GM18498 (cell line): ENCODE results near the gene METTL25.
A peak's percentile ranks its signal among the peaks of the same experiment; 100 is the strongest.

Experiments
- ATAC-seq: cut with Tn5 transposase; IDR thresholded peaks from one replicate; pipeline ENCODE4 v1.9.1; 2021; ENCODE audit warnings: mild to moderate bottlenecking, moderate library complexity; ENCODE audit not compliant: unreplicated experiment

Gene METTL25

DNA sequence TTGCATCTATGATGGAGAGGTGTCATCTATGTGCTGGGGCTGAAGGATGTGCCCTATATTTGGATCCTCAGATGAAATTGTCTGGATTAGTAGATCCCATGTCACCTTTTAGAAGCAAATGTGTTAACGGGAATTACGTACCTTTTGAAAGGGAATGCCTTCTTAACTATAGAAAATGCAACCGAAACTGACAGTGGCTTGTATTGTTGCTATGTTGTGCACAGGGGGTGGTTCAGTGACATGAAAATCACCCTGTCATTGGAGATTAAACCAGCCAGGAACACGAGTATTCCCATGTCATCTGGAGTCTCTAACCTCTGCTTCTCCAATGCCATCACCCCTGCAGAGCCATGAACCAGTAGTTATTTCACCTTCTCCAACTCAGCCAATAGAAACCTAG is 110.2 kb downstream of the METTL25 start:
- no peak for ATAC-seq

DNA sequence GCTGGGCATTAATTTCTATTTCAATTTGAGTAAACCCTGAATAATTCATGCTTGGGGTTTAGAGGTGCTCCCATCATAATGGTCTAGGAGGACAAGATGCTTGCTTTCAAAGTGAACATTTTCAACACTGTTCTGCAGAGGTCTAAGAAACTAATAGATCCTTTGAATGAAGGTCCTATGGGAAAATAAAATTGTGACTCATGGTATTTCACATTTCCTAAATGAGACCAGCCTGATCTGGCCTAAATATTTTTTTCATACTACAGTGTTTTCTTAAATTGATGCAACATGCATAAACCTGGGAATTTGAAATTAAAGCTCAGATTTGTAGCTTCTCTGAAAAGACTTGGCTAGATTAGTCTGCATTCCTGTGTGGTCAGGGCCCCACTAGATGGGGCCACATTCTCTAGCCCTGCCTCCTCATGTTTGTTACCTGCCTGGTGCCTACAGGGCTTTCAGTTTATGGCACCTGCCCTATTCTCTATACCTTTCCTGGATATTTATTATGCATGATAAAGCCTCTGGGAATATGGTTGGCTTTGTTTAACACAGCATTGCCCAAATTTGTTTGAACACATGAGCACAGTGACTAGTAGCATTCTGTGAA is 112.7 kb downstream of the METTL25 start:
- no peak for ATAC-seq

DNA sequence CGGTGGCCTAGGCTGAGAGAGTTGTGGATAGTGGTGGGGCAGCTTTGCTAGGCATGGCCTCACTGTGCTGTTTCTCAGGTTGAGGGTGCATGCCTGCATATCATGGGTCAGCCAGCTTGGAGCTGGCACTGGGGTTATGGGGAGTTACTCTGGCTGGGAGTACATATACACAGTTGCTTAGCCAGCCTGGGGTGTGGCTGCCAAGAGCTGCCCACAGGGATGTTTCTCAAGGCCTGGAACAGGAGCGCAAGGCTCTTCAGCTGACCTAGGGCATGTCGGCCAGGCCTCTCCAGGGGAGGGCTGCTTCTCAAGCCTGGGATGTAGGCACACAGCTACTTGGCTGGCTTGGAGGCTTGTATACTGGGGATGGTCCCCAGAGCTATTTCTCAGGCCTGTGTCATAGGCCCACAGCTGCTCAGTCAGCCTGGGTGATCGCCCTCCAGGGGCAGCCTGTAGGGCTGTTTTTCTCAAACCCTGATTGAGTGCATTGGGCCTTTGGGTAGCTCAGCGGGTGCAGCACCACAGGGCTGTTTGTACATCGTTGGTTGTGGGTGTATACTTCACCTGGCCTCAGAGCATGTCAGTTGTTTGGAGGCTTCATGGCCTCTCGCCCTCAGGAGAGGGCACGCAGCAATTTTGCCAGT is 114.9 kb downstream of the METTL25 start:
- ATAC-seq, result no peak

DNA sequence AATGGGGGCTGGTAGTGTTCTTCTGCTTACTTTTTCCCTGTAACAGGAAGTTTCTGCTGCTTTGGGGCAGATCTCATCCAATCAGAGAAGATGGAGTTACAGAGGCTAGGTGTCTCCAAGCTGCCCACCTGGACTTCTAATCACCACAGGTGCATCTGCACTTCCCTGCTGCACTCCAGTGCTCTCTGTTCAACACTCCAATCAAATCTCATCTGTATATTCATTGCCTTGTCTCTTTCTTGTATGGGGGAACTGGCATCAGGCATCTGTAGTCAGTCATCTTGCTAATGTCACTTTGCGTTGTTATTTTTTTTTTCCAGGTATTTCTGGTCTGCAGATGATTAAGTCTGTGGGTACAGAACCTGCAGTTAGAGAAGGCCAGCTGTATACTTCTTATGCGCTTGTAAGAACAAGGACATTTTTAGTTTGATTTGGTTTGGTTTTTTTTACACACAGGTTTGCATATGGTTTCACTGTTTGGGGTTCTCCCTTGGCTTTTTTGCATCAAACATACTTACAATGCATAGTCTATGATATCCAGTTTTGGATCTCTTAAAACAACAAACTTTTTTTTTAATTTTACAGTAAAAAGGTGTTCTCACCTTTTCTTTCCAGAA is 116.0 kb downstream of the METTL25 start:
- peak; percentile 93 for ATAC-seq

DNA sequence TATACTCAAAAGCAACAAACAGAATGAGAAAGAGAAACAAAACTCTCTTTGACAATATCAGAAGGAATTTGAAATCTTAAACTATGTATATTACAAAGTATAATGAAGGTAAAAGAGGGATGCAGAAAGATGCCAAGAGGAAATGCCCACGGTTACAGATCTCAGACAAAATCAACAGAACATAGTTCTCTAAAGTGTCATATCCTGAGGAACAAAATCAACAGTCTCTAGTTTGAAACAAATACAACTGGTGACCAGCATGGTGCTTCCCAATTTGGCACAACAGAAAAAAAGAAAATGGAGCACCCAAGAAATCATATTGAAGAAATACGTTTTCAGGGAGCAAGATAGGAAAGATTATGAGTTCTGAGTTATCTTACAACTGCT is 116.5 kb downstream of the METTL25 start:
- ATAC-seq, result no peak

DNA sequence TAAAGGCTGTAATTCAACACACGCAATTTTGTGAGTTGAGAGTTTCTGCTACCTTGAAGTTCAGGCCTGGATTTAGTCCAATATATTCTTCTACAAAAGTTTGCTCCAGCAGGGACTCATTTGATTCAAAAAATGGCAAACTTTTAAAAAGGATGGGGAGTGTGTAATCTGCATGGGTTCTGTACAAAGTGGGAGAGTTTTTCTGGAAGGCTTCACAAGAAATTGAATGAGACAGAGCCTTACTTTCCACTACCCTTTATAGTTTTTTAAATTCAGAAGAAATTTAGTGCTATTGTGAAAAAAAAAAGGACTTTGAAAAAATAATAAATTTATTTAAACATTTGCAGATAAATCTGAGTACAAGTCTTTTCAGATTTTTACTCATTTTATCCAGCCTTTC is 116.9 kb downstream of the METTL25 start:
- ATAC-seq, result no peak

DNA sequence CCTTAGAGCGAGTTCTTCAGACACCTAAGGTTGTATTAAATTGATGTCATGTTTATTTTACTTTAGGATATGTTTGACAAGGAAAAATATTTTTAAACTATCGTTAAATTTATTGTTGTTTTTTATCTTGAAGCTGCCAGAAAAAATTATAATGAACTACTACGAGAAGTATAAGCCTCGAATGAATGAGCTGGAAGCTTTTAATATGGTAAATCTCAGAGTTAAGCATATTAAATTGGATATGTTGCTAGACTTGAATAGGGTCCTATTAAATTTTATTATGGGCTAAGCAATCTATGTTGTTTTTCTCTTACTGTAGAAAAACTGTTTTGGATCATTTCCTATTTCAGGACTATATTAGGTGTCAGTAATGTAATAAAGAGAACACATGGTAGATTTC is 118.2 kb downstream of the METTL25 start:
- no peak for ATAC-seq

DNA sequence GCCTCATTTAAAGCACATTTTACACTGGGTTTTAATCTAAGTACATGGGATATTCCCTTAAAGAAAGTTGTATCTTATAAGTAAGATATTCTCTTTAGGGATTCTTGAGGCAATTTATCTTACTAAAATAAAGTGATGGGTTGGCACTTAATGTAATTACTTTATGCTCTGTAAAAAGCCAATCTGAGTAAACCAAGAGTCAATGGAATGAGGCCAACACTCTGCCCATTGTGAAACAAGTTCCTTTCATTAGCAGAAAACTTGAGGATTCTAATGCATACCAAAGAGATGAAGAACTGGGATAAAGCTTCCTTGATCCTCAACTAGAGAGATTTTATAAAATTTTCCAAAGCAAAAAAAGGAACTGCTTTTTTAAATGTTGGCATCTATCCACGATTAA is 121.2 kb downstream of the METTL25 start:
- ATAC-seq, result no peak

DNA sequence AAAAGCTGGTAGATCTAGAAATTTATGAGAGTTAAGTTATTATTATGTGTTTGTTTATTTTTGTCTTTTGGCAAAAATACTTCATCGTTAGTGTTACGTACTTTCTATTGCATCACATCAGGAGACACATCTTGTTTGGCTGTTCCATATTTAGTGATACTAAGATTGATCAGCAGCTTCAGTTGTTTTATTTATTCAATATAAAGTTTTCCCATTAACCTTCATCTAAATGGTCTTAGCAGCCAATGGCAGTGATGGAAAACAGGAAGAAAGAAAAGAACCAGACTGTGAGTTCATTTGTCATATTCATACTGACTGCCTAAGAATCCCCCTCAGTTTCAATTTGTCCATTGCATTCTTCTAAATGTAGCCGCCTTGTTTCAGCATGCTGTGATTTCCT is 122.3 kb downstream of the METTL25 start:
- ATAC-seq, result no peak

DNA sequence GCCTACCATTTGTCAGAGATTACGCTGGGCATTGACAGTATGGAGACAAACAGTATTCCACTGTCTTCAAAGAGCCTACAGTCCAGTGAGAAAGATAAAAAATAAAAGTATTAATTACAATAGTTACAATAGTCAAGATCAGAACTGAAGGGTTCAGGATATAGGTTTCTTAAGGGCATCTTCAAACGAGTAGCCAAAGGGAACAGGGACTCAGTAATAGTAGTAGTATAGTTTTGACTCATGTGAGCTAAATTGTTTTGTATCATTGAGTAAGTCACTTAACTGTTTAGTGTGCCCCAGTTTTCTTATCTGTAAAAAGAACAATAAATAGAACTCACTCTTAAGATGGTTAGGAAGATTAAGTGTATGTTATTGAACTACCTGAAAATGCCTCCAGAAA is 123.6 kb downstream of the METTL25 start:
- ATAC-seq, result no peak

DNA sequence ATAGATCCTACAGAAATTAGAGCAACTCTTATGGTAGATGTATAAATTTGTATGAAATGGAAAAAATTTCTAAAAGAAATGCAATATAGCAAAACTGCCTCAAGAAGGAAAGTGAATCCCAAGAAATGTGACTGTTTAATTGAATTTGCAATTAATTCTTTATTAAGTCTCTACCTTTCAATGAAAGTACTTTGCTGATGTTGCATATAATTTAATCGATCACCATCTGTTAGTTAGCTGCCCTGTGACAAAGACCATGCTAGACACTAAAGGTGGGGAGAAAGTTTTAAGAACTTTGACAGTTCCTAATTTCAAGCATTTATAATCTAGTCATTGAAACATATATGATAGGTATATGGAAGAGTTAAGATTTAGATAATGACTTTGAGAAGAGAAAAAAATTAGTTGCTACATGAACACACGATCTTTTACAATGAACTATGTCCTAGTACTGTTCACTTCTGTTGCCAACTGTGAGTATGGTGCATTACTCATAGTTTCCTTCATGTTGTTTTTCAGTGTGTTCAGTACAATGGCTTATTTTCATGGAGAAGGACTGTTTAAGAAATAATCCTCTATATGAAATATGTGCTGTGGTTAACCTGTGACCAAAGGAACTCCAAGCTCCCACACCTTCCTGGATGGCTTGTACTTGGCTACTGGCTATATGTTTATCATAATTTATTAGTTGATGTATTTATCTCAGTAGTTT is 128.4 kb downstream of the METTL25 start:
- ATAC-seq, result no peak

DNA sequence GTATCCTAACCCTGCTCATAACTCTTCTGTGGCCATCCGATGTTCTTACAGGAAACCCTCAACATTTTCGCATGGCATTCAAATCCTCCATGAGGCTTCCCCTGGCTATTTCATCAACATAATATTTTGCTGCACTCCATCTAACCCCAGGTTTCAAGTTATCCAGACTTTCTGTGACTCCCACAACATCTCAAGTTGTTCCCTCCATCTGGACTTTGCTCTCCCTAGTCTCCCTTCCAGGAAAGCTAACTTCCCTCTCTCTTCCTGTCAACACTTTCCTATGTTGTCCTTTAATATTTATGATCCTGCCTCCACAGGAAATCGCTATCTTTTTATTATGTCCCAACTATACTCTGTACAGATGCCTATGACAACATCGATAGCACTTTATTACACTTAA is 146.1 kb downstream of the METTL25 start:
- no peak for ATAC-seq

DNA sequence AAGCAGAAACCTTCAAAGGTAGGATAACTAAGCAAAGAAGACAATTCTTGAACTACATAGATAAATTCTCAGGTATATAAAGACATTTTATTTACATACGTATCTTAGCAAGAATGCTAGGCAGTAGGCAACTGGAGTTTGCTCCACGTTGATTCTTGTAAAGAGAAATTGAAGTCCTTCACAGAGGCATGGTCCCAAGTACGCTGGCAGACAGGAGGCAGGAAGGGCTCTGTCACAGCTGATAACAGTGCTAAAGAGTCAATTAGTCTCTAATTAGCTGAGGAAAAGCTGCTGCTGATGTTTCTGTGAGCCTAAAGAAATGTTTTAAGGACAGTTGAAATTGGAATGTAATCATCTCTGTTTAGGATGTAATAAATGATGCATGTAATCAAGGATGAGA is 146.8 kb downstream of the METTL25 start:
- ATAC-seq, result no peak

DNA sequence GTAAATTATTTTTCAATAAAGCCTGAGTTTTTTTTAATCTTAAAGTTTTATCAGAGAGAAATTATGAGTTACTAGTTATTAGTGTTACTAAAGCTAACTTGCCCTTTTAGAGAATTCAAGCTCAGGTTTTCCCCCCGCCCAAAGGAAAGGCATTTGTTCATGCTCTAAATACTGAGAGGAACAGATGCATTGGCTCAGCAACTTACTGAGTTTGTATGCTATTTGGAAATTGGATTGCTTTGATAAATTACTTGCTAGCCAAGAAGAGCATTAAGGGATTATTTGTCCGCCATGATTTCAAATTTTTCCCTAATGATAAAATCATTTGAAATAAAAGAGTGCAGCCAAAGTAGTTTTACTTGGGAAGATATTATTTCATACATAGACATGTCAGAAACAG is 149.4 kb downstream of the METTL25 start:
- no peak for ATAC-seq

DNA sequence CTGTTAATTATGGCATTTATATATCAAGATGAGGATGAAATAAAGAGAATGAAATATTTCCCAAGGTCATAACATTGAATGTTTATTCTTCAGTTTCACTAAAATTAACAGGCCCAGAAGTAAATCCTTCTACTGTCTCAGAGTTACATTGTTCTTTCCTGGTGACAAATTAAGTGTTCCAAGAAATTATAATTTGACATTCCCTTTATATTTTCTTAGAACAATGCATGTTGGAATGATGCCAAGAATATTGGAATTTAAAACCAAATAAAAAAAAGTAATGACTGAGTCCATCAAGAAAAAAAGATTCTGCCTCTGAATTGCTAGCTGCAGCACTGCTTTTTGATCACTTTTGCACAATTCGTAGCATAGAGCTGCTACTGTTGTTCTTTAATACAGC is 152.1 kb downstream of the METTL25 start:
- no peak for ATAC-seq

DNA sequence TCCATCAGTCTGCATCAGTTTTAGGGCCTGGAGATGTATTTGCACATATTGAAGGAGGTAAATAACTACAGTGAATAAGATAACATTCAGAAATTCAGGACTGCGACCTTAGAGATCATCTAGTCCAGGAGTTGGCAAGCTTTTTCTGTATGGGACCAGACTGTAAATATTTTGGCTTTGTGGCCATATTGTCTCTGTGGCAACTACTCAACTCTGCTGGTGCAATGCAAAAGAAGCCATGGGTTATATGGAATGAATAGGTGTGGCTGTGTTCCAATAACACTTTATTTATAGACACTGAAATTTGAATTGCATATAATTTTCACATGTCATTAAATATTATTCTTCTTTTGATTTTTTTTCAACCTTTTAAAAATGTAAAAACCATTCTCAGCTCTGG is 156.6 kb downstream of the METTL25 start:
- no peak for ATAC-seq

DNA sequence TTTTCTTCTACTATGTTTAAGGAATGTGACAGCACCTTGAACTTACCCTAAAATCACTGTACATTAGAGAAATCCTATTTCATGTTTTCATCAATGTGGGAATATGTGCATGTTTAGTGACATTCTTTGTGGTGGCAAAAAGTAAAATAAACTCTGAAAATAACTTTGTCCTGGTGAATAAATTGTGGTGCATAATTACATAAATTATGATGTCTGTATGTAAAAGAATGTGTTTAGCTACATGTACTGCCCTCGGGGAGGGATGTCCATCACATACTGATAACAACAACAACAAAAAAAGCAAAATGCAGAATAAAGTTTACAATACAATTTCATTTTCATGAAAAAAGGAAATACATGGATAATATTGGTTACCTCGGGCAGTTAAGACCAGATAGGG is 157.3 kb downstream of the METTL25 start:
- no peak for ATAC-seq

DNA sequence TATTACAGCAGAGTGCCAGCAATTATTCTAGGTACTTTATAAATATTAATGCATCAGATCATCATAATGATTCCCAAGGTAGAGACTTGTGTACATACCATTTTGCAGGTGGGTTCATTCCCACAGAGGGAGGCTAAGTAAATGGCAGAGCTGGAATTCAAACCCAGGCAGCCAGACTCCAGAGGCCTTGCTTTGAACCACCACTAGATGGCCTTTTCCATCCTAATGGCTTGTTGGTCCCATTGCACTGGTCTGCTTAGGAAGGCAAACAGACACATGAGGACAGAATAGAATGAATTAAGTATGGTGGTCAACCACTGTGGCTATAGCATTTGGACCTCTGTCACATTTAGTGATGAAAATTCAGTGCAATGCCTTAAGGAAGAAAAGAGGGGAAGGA is 158.7 kb downstream of the METTL25 start:
- peak; percentile 87 for ATAC-seq

DNA sequence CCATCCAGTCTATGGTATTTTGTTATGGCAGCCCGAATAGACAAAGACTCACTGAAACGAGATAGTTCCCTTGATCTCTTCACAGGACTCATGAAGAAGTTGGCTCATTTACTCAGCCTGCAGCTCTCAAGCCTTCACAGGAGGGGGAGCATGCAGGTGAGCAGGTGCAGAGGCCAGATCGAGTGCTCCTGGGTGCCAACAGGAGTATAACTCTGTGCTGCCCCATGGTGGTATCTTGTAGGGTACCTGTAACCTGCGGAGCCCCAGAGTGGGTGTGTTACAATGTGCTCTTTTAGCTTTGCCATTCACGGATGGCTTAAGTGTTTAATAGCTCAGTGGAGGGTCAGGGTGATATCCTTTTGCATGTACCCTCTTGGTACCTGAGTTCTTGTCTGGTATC is 159.5 kb downstream of the METTL25 start:
- no peak for ATAC-seq

DNA sequence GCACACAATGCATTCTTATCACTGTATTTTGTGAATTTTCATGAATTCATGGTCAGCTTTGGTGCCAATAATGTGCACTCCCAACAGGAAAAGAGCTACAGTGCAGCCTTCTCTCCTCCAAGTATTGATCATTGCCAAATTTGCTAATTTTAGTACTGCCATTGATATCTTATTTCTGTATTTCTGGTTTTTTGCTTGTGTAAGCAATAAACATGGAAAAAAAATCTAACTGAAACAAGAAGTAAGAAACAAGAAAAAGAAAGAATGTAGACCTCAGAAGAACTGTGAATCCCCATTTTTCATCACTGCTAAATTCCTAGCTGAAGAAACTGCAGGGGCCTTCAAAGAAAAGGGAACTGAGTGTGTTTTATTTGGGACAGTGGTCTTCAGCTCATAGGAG is 161.2 kb downstream of the METTL25 start:
- ATAC-seq, result no peak

DNA sequence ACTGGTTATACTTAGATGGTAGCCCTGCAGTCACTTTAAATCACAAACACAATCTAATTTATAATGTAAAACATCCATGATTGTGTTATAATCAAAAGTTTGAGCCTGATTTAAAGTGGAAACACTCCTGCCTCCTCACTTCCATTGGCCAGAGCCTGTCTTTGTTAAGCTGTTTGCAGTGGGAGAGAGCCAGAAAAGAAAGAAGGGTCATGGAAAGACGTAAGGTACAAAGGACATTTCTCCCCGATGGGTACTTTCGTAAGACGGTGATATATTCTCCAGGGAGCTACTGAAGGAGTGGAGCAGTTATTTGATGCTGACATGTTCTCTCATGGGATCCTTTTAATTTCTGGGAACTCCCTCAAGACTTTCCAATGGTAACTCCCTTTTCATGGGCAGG is 164.0 kb downstream of the METTL25 start:
- no peak for ATAC-seq

DNA sequence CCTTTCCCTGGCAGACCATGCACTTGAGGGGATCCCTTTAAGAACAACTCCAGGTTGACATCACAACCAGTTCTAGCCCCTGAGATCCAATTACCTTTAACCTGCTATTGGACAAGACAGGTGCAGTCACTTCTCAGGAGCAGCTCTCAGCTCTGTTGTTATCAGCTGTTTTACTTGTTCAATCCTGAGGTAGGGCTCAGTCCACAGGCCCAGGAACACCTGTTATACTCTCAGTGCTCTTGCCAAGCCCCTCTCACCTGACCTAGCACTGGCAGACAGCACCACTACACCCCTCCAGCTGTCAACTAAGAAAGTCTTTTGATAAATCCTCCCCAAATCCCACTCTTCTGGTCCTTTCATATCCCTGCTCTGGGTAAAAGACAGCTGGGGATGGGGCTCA is 164.4 kb downstream of the METTL25 start:
- ATAC-seq, result no peak
